HG03045 (cell line): ENCODE measurements around the gene SPPL3.
"Not testable (repeated sequence)": the region's sequence is repeated elsewhere in the genome, so short reads cannot be mapped to it uniquely, and the experiment has no call there.

Source experiments
- ATAC-seq: cut with Tn5 transposase; IDR thresholded peaks from one replicate; pipeline ENCODE4 v1.9.1; 2021; ENCODE audit warnings: mild to moderate bottlenecking, moderate library complexity; ENCODE audit not compliant: unreplicated experiment

The SPPL3 gene

GRCh38 chr12:120904197-120904773, at the start of gene SPPL3:
Gene SPPL3 (minus strand): TSS chr12:120904358. CDS start chr12:120903867, 491 bp downstream.
- ATAC-seq: peak; percentile 81

- no peak for ATAC-seq
Observed at GRCh38 chr12:120950807-120951206, 46.6 kb upstream of the SPPL3 start.

- not testable (repeated sequence) for ATAC-seq
Observed at GRCh38 chr12:120950260-120950799, 46.2 kb upstream of the SPPL3 start.

- not testable (repeated sequence) for ATAC-seq
Observed at GRCh38 chr12:120945516-120945915, 41.4 kb upstream of the SPPL3 start.

GRCh38 chr12:120944645-120945217, 40.6 kb upstream of the SPPL3 start:
- no peak for ATAC-seq

- ATAC-seq: no peak
Observed at GRCh38 chr12:120943482-120943881, 39.3 kb upstream of the SPPL3 start.

GRCh38 chr12:120941846-120942405, 37.8 kb upstream of the SPPL3 start:
- ATAC-seq: no peak

- ATAC-seq: no peak
Observed at GRCh38 chr12:120941412-120941811, 37.3 kb upstream of the SPPL3 start.

GRCh38 chr12:120940799-120941198, 36.6 kb upstream of the SPPL3 start:
- ATAC-seq: no peak

GRCh38 chr12:120940006-120940405, 35.8 kb upstream of the SPPL3 start:
- ATAC-seq: no peak

GRCh38 chr12:120939523-120939922, 35.4 kb upstream of the SPPL3 start:
- no peak for ATAC-seq

- ATAC-seq: no peak
Observed at GRCh38 chr12:120938496-120938895, 34.3 kb upstream of the SPPL3 start.

- no peak for ATAC-seq
Observed at GRCh38 chr12:120936197-120936596, 32.0 kb upstream of the SPPL3 start.

GRCh38 chr12:120933786-120934185, 29.6 kb upstream of the SPPL3 start:
- no peak for ATAC-seq

- ATAC-seq: no peak
Observed at GRCh38 chr12:120932956-120933526, 28.9 kb upstream of the SPPL3 start.

- no peak for ATAC-seq
Observed at GRCh38 chr12:120932058-120932457, 27.9 kb upstream of the SPPL3 start.

GRCh38 chr12:120930032-120930431, 25.9 kb upstream of the SPPL3 start:
- no peak for ATAC-seq

GRCh38 chr12:120928864-120929652, 24.9 kb upstream of the SPPL3 start:
- no peak for ATAC-seq

- no peak for ATAC-seq
Observed at GRCh38 chr12:120925740-120926563, 21.8 kb upstream of the SPPL3 start.

- ATAC-seq: no peak
Observed at GRCh38 chr12:120922279-120922678, 18.1 kb upstream of the SPPL3 start.
